AG08395 (cell line): ENCODE results near the gene TSC22D4.
"Not testable (repeated sequence)": the region's sequence is repeated elsewhere in the genome, so short reads cannot be mapped to it uniquely, and the experiment has no call there.

Source experiments
- DNase-seq: peaks from one replicate; pipeline ENCODE4 v3.0.0; 2012; ENCODE audit warnings: mixed read lengths, low spot score

TSC22D4 gene

DNA sequence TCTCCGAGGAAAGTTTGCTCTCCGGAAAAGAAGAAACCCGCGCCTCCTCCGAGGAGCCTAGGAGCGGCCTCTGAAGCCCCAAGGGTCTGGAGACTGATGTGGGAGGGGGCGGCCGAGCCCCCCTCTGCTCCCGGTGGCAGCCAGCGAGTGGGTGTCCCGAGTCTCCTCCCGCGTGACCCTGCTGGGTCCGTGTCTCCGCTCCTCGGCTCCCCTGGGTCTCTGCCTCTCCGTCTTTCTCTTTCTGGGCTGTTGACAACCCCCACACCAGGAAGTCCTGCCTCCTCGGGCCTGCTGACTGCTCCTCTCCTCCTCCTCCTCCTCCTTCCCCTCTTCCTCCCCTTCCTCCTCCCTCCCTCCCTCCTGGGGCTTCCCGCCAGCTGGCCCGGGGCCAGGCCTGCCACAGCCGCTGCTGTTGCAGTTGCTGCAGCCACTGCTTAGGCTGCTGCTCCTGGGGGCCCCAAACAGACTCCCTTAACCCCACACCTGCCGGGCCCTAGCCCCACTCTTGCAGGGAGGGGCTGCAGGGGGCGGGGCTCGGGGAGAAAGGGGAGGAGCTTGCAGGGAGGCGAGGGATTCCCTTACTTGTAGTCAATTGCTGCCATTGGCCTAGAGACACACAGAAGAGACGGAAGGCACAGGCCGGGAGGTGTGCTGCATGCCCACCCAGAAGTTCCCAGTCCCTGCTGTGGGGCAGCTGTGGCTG lies at the start of gene TSC22D4:
Gene TSC22D4, minus strand, starts transcription at position 257 of the 703 bp plus-strand sequence. CDS start 1,176 bp downstream, outside the sequence.
- peak; percentile 92 for DNase-seq

- not testable (repeated sequence) for DNase-seq
Measured at GRCh38 chr7:100528108-100528866, 49.3 kb upstream of the TSC22D4 start.

GRCh38 chr7:100523192-100523591 lies 44.2 kb upstream of the TSC22D4 start:
- not testable (repeated sequence) for DNase-seq

- DNase-seq = not testable (repeated sequence)
Measured at GRCh38 chr7:100521909-100522593, 43.0 kb upstream of the TSC22D4 start.

GRCh38 chr7:100521076-100521475 lies 42.1 kb upstream of the TSC22D4 start:
- DNase-seq = no peak

DNA sequence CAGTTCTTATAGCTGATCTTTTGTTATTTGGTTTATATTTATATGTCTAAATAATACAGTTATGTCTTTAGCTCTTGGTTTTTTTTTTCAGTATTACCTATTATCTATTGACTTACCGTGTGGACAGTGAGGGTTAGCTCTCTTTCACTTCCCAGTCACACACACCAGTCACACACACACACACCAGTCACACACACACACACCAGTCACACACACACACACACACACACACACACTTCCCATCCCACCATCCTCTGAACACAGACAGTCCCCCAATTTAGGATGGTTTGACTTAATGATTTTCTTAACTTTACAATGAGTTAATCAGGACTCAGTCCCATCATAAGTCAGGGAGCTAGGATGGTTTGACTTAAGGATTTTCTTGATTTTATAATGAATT lies 41.1 kb upstream of the TSC22D4 start:
- DNase-seq = no peak

- DNase-seq = no peak
Measured at GRCh38 chr7:100519580-100519979, 40.6 kb upstream of the TSC22D4 start.

GRCh38 chr7:100517305-100517704 lies 38.3 kb upstream of the TSC22D4 start:
- no peak for DNase-seq

GRCh38 chr7:100516135-100516812 lies 37.3 kb upstream of the TSC22D4 start:
- peak; percentile 90 for DNase-seq

DNA sequence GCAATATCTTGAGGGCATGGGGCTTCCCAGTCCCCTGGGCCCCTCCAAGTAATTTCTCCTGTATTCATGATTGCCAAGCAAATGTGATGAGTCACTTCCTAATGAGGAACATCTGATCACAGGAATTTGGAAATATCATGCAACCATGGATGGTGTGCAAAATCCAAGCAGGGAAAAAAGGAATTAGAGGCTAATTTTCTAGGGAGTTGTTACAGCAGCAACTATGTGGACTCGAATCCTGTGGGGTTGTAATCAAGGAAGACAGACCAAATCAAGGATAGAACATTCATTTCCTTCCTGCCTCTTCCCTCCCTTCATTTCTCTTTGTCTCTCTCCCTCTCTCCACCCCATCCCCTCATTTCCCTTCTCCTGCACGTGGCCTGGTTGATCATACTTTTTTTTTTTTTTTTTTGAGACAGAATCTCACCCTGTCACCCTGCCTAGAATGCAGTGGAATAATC lies 36.1 kb upstream of the TSC22D4 start:
- DNase-seq = peak; percentile 72

GRCh38 chr7:100513212-100513810 lies 34.3 kb upstream of the TSC22D4 start:
- no peak for DNase-seq

GRCh38 chr7:100510437-100511239 lies 31.6 kb upstream of the TSC22D4 start:
- no peak for DNase-seq

- DNase-seq = peak; percentile 66
Measured at GRCh38 chr7:100509231-100509630, 30.2 kb upstream of the TSC22D4 start.

- no peak for DNase-seq
Measured at GRCh38 chr7:100506356-100506923, 27.4 kb upstream of the TSC22D4 start.

- DNase-seq = no peak
Measured at GRCh38 chr7:100504887-100505611, 26.0 kb upstream of the TSC22D4 start.

DNA sequence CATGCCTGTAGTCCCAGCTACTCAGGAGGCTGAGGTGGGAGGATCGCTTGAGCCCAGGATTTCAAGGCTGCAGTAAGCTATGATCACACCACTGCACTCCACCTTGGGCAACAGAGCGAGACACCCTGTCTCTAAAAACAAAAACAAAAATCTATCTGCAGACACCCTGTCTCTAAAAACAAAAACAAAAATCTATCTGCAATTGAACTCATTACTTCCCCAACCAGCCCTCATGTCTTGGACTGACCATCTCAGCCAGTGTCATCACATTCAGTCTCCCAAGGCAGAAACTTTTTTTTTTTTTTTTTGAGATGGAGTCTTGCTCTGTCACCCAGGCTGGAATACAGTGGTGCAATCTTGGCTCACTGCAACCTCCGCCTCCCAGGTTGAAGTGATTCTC lies 25.0 kb upstream of the TSC22D4 start:
- not testable (repeated sequence) for DNase-seq

- not testable (repeated sequence) for DNase-seq
Measured at GRCh38 chr7:100500743-100501142, 21.7 kb upstream of the TSC22D4 start.

GRCh38 chr7:100496509-100496908 lies 17.5 kb upstream of the TSC22D4 start:
- DNase-seq = no peak

DNA sequence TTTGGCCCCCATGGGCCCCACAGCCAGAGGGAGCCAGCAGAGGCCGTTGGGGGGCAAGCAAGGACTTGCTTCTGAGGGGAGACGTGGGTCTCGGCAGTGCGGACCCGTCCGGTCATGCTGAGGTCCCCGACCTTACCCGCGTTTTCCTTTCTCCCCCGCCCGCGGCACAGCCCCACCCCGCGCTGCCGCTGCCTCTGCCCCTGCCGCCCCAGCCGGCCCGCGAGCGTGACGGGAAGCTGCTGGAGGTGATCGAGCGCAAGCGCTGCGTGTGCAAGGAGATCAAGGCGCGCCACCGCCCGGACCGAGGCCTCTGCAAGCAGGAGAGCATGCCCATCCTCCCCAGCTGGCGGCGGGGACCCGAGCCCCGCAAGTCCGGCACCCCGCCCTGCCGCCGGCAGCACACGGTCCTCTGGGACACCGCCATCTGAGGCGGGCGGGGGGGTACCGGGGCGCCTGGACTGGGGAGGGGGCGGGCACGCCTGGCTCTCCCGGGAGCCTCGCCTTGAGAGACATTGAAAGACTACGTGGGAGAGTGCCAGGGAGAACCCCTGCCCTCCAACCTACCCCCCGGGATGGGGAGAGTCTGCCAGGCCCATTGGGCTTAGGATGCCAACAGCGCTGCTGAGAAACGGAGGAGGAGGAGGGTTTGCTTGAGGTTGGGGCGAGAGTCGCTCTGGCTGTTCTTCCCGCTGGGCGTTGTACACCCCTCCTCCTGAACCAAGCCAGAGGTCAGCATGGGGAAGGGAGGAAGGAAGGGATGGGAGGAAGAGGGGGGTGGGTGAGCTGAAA lies 14.7 kb upstream of the TSC22D4 start:
- no peak for DNase-seq
